GM21737 (cell line): ENCODE results near the gene FOXJ2.
"Not testable (repeated sequence)": the region's sequence is repeated elsewhere in the genome, so short reads cannot be mapped to it uniquely, and the experiment has no call there.

ENCODE experiments used
- ATAC-seq: cut with Tn5 transposase; IDR thresholded peaks from one replicate; pipeline ENCODE4 v1.9.1; 2021; ENCODE audit warnings: mild to moderate bottlenecking, moderate library complexity; ENCODE audit not compliant: unreplicated experiment

The FOXJ2 gene

DNA sequence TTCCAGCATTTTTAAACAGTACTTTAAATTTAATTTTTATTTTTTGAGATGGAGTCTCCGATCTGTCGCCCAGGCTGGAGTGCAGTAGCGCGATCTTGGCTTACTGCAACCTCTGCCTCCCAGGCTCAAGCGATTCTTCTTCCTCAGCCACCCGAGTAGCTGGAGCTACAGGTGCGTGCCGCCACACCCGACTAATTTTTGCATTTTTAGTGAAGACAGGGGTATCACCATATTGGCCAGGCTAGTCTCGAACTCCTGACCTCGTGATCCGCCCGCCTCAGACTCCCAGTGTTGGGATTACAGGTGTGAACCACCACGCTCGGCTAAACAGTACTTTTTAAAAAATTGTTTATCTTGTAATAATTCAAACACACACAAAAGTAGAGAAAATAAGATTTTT, 4.2 kb upstream of the FOXJ2 start:
- ATAC-seq, result no peak

DNA sequence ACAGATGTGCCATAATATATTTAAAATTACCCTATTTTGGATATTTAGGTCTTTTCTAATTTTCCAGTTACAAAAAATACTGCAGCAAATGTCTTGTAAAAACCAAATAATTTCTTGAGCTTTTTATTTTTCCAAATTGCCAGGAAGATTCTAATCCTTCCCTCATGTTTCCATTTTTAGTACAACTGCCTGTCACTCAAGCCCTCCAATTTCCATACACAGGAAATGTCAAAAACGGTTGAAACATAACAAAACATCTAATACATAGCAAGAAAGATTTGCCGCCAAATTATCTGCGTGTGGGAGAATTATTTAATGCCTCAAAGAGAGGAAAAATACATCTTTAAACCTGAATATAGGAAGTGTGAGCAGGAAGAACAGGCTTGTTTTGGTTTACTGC, 2.3 kb upstream of the FOXJ2 start:
- no peak for ATAC-seq

DNA sequence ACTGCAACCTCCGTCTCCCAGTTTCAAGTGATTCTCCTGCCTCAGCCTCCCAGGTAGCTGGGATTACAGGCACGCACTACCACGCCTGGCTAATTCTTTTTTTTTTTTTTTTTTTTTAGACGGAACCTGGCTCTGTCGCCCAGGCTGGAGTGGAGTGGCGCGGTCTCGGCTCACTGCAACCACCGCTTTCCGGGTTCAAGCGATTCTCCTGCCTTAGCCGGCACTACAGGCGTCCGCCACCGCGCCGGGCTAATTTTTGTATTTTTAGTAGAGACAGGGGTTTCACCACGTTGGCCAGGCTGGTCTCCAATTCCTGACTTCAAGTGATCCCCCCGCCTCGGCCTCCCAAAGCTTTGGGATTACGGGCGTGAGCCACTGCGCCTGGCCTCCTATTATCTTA, 1.5 kb upstream of the FOXJ2 start:
- not testable (repeated sequence) for ATAC-seq

DNA sequence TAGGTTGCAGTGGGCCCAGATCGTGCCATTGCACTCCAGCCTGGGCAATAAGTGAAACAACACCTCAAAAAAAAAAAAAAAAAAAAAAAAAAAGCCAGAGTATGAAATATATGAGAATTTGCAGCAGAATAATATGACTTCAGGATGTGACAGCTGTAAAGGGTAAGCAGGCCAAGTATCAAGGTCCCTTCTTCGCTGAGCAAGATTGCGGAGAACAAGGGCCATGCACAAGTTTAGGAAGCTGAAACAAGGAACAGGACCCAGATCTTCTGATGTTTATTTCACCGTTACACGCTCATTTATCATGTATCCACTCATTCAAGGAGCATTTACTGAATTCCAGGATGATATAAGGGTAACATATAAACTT, 659 bp upstream of the FOXJ2 start:
- ATAC-seq, result no peak

DNA sequence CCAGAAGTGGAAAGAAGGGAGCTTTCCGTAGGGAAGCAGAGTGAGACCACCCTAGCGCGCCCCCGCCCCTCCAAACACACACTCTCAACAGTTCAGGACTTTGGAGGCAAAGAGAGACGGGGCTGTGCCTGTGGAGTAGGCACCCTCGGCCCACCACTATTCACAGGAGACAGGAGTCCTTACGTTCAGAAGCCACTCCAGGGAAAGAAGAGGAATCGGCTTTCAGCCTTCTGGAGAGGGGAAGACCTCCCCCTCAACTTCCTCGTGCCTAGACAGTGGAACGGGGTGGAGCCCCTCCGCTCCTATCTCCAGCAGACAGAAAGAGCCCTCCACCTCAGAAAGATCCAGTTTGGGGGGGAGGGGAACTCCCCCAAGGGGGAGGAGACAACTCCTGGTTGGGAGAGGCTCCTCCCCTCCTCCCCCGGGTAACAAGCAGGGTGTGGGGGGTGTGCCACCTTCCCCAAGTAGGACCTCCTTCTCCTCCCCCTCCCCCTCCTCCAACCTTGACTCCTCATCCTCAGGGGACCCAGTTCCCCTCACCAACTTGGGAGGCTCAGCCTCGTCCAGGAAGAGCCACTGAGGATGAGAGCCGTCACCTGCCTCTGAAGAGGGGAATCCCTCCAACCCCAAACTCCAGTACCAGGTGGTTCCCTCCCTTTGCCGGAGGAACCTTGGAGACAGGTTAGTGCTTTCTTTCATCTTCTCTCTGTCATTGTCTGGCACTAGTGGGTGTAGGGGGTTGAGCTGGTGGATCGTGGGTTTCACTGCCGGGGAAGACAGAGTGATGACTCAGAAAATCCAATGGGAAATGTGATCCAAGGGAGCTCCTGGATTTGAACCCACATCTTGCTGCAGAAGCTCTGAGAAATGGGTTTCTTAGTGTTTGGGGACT, 883 bp downstream of the FOXJ2 start:
- ATAC-seq, result no peak

DNA sequence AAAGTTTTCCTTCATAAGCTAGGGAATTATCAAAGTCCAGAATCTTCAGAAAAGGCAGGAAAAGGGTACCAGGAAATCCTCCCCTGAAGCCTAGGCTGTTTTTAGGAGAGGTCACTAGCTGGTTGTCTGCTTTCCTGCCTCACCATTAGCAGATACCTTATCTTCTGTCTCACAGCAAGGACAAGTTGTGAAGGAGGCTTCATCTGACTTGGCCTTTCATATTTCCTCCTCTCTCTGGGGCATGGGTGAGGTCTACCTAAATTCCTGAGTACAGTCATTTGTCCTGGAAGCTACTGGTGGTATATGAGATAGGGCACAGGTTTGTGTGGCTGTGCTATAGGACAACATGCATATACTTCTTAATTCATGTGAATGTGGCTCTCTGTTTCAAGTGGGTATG, 2.3 kb downstream of the FOXJ2 start:
- ATAC-seq, result no peak

DNA sequence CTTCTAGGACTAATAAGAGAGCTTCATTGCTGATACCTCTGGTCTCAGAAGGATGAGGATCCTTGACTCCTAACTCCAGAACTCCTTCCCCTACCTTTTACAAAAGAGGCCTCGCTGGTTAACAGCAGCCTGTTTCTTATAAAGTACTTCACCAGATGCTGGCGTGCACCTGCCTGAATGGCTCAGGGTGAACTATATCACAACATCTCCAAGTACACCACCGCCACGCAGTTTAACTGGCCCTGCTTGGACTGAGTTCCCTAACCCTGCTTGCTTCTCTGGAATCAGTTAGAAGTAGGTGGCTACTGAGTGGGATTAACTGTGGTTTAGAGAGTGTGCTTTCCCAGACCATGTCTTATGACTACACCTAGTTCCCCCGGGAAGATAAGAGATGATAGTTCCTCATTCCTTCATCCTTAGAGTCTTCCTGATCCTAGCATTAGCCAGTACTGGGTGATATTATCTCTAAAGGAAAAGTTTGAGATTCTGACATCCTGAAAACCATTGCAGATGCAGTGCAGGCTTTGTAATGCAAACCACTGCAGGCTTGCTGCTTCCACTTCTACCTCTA, 3.0 kb downstream of the FOXJ2 start:
- no peak for ATAC-seq

DNA sequence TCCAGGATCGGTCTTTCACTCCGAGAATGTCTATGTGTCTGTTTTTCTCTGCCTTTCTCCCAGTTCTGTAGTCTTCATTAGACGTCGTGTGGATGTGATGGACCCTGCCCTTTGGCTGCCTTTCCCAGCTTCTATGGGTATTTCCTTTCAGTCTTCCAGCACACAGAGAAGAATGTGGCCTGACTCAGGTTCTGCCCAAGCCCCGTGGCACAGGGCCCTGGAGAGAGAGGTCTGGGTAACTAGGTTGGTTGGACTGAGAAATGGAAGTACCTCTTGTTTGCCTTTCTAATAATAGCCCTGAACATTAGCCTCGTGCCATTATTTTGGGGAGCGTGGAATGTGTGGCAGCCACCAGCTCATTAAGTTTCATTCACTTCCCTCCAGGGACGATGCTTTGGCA, 3.8 kb downstream of the FOXJ2 start:
- ATAC-seq, result no peak

DNA sequence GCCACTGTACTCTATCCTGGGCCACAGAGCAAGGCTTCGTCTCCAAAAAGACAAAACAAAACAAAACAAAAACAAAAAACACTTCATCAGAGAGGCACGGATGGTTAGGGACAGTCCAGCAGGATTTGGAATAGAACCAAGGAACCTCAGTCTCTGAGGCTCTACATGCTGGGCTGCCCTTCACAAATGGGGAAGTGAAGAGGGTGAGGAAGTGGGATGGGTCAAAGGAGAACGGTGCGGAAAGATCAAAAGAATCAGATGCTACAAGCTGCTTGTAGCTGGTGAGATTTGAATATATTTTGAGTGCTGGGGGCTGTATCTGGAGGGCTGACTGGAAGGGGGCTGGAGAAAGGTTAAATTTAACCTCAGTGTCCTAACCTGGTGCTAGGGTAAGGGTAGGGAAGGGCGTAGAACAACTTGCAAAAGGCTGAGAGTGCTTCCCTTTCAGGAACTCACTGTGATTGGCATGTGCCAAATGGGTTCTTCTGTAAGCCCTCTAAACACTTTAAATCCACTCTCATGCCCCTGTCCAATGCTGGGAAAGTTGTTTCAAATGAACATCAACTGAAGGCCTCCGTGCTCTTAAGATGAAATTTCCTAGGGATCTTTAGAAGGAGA, 4.6 kb downstream of the FOXJ2 start:
- ATAC-seq, result no peak

DNA sequence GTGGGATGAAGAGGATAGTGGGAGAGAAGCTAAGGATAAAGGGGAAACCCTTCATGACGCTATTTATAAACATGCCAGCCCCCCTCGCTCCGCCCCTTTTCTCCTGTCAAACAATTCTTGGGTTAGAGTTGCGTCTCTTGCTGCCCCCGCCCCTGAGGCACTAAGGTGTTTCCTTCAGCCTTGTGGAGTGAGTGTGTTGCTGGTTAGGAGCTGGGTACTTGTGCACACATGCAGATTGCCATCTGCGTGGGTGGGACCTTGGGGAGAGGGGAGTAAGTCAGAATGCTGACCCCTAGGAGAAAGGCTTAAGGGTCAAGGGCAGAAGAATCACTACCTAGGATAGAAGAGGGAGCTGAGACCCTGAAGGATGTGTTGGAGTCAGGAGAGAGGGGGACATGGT, 5.4 kb downstream of the FOXJ2 start:
- no peak for ATAC-seq

DNA sequence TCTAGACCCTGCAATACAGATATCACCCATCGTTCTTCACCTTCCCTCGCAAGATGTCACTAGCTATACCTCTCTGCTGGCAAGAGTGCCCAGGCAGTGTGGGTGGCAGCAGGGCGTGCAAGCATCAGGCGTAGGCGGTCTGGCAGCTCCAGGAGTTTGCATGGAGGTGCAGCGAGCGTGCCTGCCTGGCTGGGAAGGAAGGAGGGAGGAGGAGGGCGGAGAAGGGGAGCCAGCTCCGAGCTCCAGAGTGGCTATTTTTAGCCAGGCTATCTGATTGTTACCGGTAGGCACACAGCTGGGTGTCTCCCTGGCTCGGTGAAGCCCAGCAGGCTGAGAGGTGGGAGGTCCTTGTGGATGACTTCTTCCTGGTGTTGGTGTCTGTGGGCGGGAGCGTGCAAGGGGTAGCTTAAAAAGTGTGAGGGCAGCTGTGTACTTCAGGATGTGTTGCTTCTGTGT, 6.2 kb downstream of the FOXJ2 start:
- no peak for ATAC-seq

DNA sequence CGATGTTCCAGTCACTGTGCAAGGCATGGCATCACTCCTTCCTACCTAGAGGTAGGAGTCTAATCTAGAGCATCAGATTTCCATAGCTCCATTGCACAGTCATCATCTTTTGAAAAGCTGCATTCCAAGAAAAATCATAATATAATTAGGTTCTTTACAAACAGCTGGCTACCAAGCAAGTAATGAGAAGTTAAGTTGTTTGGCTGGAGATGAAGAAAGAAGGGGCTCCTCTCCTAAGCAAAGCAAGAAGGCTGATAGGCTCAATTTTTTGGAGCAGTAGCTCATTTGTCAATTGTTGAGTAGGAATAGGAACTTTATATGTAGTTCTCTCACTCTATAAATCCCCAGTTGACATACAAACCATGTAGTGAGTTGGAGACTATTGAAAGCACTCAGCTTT, 8.3 kb downstream of the FOXJ2 start:
- no peak for ATAC-seq

DNA sequence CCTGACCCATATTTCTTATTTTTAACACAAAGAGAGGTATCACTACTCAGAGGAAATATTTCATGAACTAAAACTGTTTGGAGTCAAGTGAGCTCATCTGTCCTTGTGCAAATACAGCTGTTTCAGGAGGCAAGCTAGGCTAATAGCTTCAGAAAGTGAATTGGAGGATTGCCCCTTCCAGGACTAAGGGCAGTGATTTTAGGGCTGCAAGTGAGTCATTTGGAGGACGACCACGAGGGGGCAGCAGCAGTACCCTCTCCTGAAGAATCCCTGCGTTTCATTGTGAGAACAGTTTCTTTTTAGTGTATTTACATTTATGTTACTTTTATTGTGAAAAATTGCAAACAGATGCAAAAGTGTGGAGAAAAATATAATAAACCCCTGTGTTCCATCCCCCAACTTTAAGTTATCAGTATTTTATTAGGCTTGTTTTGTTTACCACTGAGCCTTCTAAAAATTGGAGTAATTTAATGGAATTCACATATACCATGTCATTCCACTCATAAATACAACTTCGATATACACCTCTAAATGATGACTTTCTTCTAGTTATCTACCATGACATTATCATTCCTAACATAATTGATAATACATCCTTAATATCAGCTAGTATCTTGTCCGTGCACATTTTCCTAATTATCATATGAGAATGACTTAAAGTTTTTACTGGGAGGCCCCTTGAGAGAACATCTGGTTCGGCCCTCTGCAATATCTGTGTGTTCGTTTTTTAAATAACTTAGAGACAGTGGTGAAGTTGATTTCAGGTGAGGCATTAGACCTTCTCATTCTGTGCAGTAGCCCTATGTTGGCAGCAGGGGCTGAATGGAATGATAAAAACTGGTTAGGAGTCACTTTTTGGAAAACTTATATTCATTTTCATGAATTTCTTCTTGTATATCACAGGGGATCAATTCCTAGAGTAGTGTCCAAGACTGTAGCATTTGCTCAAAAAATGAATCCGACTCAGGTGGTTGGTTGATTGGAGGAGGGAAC, 13.7 kb downstream of the FOXJ2 start:
- no peak for ATAC-seq

DNA sequence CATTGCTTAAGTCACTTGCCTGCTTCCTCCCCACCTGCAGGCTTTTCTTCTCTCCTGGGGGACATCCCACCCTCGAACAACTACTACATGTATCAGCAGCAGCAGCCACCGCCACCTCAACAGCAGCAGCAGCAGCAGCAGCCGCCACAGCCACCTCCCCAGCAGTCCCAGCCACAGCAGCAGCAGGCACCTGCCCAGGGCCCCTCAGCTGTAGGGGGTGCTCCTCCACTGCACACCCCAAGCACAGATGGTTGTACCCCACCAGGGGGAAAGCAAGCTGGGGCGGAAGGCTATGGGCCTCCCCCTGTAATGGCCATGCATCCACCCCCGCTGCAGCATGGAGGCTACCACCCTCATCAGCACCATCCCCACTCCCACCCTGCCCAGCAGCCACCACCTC, 15.3 kb downstream of the FOXJ2 start:
- no peak for ATAC-seq

DNA sequence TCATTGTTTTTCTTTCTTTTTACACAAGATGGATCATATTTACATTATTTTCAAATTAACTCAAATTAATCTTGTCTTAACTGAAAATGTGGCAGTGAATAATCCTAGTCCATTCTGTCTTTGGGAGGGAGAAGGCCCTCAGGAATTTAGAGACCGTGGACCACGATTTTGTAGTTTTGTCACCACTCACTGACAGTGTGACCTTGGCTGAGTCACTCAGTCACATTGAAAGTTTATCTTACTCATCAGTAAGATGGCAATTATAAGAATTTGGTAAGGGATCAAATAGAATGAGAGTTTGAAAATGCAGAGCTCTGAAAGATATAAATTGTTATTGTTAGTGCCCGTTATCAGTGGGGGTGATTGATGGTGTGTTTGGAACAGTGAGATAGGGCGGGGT, 16.4 kb downstream of the FOXJ2 start:
- no peak for ATAC-seq

DNA sequence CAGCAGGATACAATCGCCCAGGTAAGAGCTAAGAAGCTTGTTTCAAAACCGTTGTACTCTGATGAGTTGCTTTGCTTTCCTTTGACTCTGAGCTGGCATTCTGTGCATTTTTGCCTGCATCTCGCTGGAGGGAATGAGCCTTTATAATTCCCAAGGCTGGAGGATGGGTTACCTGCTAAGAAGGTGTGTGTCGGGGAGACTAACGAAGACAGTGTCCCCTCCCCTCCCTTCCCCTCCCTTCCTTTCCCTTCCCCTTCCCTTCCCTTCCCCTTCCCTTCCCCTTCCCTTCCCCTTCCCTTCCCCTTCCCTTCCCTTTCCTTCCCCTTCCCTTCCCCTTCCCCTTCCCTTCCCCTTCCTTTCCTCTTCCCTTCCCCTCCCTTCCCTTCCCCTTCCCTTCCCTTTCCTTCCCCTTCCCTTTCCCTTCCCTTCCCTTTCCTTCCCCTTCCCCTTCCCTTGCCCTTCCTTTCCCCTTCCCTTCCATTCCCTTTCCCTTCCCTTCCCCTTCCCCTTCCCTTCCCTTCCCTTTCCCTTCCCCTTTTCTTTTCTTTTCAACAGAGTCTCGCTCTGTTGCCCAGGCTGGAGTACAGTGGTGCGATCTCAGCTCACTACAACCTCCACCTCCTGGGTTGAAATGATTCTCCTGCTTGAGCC, 18.2 kb downstream of the FOXJ2 start:
- no peak for ATAC-seq

DNA sequence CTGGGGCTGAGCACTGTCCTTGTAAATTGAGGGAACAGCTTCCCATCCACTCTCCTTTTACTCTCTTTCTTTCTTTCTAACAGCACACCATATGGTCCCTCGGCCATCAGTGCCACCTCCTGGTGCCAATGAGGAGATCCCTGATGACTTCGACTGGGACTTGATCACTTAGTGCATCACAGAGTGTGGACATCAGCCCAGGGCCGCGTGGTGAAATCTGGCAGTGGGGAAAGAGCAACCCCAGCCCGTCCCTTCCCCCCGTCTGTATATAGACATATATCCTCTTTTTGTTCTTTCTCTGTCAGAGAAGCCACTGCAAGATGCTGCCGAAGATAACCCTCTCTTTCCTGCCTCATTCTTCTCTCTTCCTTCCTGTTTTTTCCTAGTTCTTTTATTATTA, 20.2 kb downstream of the FOXJ2 start:
- ATAC-seq, result no peak

DNA sequence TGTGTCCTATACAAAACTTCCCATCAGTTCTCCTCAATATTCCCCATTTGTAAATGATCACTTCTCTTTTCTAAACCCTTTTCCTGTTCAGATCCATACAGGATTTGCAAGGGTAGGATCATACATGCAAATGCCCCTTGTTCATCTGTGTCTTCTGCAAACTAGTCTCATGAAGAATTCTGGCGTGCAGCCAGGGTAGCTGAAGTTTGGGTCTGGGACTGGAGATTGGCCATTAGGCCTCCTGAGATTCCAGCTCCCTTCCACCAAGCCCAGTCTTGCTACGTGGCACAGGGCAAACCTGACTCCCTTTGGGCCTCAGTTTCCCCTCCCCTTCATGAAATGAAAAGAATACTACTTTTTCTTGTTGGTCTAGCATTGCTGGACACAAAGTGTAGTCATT, 22.3 kb downstream of the FOXJ2 start:
- no peak for ATAC-seq

DNA sequence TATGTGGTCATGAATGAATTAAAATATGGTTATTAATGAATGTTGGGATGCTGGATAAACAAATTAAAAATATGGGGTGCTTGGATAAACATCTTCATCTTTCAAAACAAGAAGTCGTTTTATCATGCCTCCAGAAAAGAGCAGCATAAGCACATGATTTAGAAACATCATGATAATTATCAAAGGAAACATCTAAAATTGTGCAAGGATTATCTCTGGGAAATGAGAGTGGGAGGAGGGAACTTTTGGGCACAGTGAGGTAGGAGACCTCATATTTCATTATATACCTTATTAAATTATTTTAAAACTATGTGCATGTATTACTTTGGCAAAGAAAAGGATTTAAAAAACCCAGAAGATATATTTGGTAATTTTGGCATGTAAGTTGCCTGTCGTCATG, 24.8 kb downstream of the FOXJ2 start:
- no peak for ATAC-seq

DNA sequence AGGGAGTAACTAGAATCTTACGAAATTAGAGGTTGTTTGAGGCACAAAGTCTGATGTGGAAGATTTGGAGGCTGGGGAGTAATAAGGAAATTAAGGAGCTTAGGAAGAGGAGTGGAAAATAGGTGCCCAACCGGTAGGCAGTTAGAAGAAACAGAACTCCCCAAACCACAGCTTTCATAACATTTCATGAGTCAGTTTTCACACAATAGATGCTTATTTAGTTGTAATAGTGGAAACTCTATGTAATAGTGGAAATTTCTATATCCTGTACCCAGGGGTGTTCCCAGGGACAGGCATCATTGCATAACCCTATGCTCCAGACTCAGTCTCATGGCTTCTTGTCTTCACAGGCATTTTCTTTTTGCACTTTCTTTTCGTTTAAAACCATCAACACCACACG, 25.3 kb downstream of the FOXJ2 start:
- ATAC-seq, result no peak

DNA sequence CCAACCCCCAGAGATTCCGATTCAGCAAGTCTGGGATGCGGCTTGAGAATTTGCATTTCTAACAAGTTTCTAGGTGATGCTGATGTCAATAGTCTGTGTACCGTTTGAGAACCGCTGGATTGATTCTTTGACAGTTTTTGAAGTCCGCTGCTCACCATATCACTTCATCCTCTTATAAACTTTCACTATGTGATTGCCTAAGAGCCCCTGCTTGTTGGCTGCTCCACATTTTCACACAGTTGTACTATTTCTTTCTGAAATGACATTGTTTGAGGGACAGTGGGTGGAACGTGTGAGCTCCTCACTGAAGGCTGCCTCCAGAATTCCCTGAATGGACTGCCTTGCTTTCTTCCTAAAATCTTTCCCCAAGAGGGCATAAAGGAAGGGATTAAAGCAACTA, 26.0 kb downstream of the FOXJ2 start:
- no peak for ATAC-seq
